Prostate gland (tissue), 2 donors: ENCODE data around the gene PTPRD.

Experiments used
- CTCF ChIP-seq, 4 experiments: fragments of 200-600 bp in 2 of 4; fragments of 450-650 bp in 2 of 4; sonication (generic) in 2 of 4; IDR thresholded peaks; 1 replicate in 3 of 4; 2 replicates in 1 of 4; pipeline ENCODE4 v1.5.1; 2016 to 2019; ENCODE audit warnings: antibody characterized with exemption in 4 of 4, mild to moderate bottlenecking in 2 of 4, moderate library complexity in 2 of 4
- POLR2A ChIP-seq: fragments of 450-650 bp; IDR thresholded peaks from one replicate; pipeline ENCODE4 v1.6.1; 2016; ENCODE audit warnings: antibody characterized with exemption, mild to moderate bottlenecking
- POLR2AphosphoS5 ChIP-seq: sonication (generic); formaldehyde crosslinking; IDR thresholded peaks from one replicate; pipeline ENCODE4 v1.6.1; 2017; ENCODE audit warnings: antibody characterized with exemption

- TF ChIP-seq CTCF (IDR thresholded peaks at IDR 0.05) (no peak), POLR2A (no peak), POLR2AphosphoS5 (no peak)
These were observed 2137.9 kb downstream of the PTPRD start for GRCh38 chr9:8474937-8475336.
